GM18520 (cell line): ENCODE results near the gene GLT6D1.
"Not testable (repeated sequence)": the region's sequence is repeated elsewhere in the genome, so short reads cannot be mapped to it uniquely, and the experiment has no call there.

Experiments used
- ATAC-seq: cut with Tn5 transposase; IDR thresholded peaks from one replicate; pipeline ENCODE4 v1.9.1; 2021; ENCODE audit not compliant: unreplicated experiment

Gene GLT6D1, protein sequence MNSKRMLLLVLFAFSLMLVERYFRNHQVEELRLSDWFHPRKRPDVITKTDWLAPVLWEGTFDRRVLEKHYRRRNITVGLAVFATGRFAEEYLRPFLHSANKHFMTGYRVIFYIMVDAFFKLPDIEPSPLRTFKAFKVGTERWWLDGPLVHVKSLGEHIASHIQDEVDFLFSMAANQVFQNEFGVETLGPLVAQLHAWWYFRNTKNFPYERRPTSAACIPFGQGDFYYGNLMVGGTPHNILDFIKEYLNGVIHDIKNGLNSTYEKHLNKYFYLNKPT

GRCh38 chr9:135639196-135639595 is at the start of gene GLT6D1:
Gene GLT6D1, minus strand, starts transcription at chr9:135639540. Its CDS starts 353 bp downstream, at chr9:135639187.
- no peak for ATAC-seq

DNA sequence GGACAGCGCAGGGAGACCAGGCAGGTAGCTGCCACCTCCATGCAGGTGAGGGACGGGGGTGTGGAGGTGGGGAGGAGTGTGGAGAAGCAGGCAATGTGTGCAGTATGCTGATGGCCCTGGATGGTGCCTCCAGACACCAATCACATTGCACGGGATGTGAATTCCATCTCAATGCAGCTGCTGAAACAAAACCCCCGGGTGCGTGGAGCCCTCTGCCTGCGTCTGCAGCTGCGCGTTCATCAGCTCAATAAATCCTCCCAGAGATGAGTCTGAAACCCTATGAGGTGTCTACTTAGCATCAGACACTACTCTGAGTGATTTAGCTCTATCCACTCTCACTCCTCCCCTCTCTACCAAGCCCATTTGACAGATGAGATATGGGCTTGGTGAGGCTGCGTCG is 49.7 kb upstream of the GLT6D1 start:
- no peak for ATAC-seq

GRCh38 chr9:135687216-135687615 is 47.9 kb upstream of the GLT6D1 start:
- ATAC-seq, result no peak

DNA sequence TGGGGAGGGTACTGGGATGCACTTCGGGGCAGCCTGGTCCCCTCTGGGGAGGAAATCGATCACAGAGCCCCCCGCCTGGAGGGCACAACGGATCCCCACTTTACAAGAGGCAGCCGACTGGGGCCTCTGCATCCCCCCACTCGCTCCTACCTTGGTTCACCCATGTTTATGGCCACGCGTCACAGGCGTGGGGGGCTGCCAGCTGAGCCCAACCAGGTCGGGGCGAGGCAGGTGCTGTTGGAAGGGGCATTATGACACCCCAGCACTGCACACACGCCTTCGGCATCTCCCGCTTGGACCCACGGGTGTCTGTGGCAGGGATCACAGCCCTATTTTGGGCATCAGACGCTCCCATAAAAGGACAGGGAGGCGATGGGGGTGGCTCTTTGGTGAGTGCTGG is 45.4 kb upstream of the GLT6D1 start:
- ATAC-seq, result no peak

GRCh38 chr9:135683401-135684034 is 44.2 kb upstream of the GLT6D1 start:
- ATAC-seq, result no peak

- ATAC-seq, result no peak
Observed at GRCh38 chr9:135681161-135681560, 41.8 kb upstream of the GLT6D1 start.

GRCh38 chr9:135680056-135680455 is 40.7 kb upstream of the GLT6D1 start:
- no peak for ATAC-seq

DNA sequence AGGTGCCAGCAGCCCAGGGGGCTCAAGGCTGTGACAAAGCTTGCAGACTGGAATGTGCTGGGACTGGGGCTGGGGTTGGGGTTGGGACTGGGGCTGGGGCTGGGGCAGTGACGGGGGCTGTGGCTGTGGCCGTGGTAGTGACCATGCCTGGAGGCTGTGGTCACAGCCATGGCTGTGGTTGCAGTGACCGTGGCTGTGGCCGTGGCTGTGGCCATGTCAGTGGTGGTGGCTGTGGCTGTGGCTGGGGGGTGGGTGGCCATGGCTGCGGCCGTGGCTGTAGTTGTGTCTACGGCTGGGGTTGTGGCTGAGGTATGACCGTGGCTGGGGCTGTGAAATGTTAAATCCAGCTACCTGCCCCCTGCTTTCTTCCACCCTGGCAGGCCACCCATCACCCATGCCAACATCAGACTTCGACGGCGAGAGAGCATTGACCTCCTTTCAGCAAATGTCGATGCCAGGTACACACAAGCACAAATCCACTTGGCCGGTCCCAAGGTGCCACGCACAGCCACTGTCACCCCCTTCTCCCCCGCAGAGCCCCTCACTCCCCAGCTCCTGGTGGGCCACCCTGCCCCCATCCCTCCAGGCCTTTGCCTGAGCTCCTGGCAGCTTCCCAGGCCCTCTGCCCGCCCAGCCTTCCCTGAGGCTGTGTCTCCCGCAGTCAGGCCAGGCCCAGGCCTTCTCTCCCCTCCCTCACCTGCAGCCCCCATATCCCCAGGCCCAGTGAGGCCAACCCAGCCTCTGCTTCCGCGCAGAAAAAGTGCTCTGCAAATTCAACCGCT is 39.1 kb upstream of the GLT6D1 start:
- no peak for ATAC-seq

DNA sequence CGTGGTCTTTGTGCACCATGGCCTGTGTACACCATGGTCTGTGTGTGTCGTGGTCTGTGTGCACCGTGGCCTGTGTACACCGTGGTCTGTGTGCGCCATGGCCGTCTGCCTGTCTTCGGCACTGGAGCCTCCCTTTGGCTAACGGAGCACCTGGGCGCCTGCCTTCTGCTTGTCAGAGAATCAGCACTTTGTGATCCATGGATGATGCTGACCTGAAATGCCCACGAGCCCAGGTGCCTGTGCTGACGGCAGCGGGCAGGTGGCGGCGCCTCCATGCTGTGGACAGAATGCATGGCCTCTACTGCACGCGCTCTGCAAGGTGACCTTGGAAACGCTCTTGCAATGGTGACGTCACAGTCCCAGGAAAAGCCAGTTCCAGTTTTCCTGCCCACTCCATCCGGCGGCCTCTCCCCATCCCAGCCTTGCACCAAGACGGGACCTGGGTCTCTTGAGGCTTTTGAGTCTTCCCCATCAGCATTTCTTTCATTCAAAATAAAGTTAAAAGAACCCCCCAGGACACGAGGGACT is 38.4 kb upstream of the GLT6D1 start:
- ATAC-seq, result no peak

- no peak for ATAC-seq
Observed at GRCh38 chr9:135676891-135677290, 37.6 kb upstream of the GLT6D1 start.

DNA sequence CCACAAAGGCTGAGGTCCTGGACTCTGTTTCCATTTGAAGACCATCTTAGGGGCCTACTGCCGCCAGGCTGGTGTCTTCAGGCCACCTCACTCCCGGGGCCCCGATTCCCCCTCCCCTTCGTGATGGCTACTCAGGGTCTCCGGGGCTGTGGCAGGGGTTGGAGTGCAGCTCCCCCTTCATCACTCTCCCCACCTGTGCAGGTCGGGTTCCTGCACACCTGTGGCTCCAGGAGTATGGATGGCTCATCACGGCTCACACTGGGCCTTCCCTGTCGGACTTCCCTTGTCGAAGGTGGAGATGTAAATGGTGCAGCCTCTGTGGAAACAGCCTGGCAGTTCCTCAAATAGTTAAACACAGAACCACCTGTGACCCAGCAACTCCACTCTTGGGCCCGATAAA is 35.6 kb upstream of the GLT6D1 start:
- no peak for ATAC-seq

DNA sequence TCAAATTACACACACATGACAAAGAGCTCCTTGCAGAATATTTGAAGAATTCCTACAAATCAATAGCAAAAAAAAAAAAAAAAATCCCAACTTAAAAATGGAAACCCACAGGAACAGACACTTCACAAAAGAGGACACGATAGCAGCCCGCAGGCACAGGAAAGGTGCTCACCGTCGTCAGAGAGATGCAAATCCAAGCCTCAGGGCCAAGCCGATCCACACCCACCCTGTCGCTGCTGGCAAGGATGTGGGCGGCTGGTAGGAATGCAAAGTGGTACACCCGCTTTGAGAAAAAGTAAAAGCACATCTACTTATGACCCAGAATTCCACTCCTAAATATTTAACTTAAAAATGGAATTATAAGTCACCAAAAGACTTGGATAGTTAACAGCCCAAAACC is 34.6 kb upstream of the GLT6D1 start:
- no peak for ATAC-seq

DNA sequence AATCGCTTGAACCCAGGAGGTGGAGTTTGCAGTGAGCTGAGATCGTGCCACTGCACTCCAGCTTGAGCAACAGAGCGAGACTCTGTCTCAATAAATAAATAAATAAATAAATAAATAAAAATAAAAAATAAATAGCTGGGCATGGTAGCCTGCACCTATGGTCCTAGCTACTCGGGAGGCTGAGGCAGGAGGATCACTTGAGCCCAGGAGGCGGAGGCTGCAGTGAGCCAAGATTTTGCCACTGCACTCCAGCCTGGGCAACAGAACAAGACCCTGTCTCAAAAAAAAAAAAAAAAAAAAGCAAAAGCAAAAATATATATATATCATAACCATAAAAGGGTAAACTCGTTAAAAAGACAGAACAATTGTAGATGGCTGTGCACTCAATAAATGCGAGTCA is 33.4 kb upstream of the GLT6D1 start:
- ATAC-seq, result not testable (repeated sequence)

DNA sequence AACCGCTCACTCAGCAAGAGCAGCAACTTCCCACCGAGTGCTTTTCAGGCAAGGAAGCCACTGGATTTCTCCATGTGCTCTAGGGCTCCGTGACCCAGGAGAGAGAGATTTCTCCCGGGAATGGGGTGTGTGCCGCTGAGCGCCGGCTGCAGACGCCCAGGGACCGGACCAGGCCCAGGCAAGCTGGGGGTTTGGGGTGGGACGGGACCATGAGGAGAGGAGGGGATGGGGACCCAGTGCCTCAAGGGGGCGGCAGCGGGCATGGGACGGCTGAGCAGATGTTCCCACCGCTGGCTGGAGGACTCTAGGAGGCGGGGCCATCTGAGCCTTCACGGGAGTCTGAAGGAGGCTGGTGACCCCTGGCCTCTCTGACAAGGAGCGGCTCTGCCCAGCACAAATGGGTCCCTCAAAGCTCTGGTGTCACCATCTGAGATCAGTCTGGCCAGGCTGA is 32.3 kb upstream of the GLT6D1 start:
- no peak for ATAC-seq

GRCh38 chr9:135670721-135671590 is 31.6 kb upstream of the GLT6D1 start:
- no peak for ATAC-seq

DNA sequence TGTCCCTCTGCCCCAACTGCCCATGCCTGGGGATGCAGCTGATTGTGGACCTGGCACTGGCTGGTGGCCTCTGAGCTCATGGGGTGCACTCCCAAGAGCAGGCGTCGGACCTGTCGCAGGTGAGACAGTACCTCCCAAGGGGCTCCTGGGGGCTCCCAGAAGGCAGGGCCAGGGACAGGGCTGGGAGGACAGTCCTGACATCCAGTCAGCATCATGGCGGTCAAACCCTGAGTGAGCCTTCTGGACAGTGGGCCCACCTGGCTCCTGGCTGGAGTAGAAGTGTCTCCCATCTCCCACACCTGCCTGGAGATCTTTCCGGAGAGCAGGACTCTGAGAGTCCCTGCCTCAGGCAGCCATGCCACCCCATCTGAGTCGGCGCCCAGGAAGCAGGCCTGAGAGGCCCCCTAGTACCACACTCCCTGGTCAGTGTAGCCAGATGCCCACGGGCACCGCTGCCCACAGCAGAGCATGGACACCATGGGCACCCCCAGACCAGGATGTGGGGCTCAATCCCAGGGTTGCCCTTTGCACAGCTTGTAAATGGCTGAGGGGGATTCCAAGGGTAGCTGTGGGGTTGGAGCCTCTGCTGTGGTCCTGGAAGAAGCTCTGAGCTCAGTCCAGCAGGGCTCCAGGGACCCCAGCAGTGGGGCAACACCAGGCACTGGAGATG is 30.4 kb upstream of the GLT6D1 start:
- no peak for ATAC-seq

- not testable (repeated sequence) for ATAC-seq
Observed at GRCh38 chr9:135669018-135669417, 29.7 kb upstream of the GLT6D1 start.

GRCh38 chr9:135667463-135668001 is 28.2 kb upstream of the GLT6D1 start:
- ATAC-seq, result no peak

- ATAC-seq, result no peak
Observed at GRCh38 chr9:135666534-135667462, 27.5 kb upstream of the GLT6D1 start.
